GM23338 (cell line): Measurements from ENCODE around the gene HKDC1. TPM values are rescaled to one million over a fixed set of nuclear protein-coding genes. Genes with fewer than 3 reads are reported as not detected.

Experiments used
- ATAC-seq: fragments of 200-7000 bp; cut with Tn5 transposase; 3 replicates; pipeline ENCODE4 v1.9.1; 2020
- DNase-seq: peaks from one replicate; pipeline ENCODE4 v3.0.0-alpha.2; 2015; ENCODE audit warnings: low spot score
- H2AFZ ChIP-seq: fragments of 200-600 bp; sonication (generic); 2 replicates; pipeline ENCODE4 v1.8.0; 2016; ENCODE audit warnings: antibody characterized with exemption, mild to moderate bottlenecking, moderate library complexity
- H3F3A ChIP-seq: fragments of 200-600 bp; sonication (generic); replicated peaks from 2 replicates; pipeline ENCODE4 v1.8.0; 2017; ENCODE audit warnings: antibody characterized with exemption, mixed run types, low read depth
- H3K27ac ChIP-seq: fragments of 200-600 bp; sonication (generic); 2 replicates; pipeline ENCODE4 v1.6.1; 2016; ENCODE audit warnings: low read depth
- H3K27me3 ChIP-seq: fragments of 200-600 bp; sonication (generic); 2 replicates; pipeline ENCODE4 v1.8.0; 2016; ENCODE audit warnings: mild to moderate bottlenecking, mixed run types, moderate library complexity; ENCODE audit not compliant: insufficient read depth
- H3K36me3 ChIP-seq: fragments of 200-600 bp; sonication (generic); 2 replicates; pipeline ENCODE4 v1.8.0; 2016; ENCODE audit warnings: mild to moderate bottlenecking; ENCODE audit not compliant: insufficient read depth
- H3K4me1 ChIP-seq: fragments of 200-600 bp; sonication (generic); 2 replicates; pipeline ENCODE4 v1.8.0; 2016; ENCODE audit warnings: mild to moderate bottlenecking, moderate library complexity; ENCODE audit not compliant: insufficient read depth
- H3K4me2 ChIP-seq: fragments of 200-600 bp; sonication (generic); 2 replicates; pipeline ENCODE4 v1.7.1; 2017; ENCODE audit warnings: mixed run types
- H3K4me3 ChIP-seq: fragments of 200-600 bp; sonication (generic); 2 replicates; pipeline ENCODE4 v1.6.1; 2016; ENCODE audit warnings: mixed run types
- H3K79me2 ChIP-seq: fragments of 200-600 bp; sonication (generic); replicated peaks from 2 replicates; pipeline ENCODE4 v1.8.0; 2017; ENCODE audit warnings: mild to moderate bottlenecking; ENCODE audit not compliant: insufficient read depth
- H3K9me2 ChIP-seq: fragments of 200-600 bp; sonication (generic); 2 replicates; pipeline ENCODE4 v1.8.0; 2017; ENCODE audit not compliant: insufficient read depth
- H4K20me1 ChIP-seq: fragments of 200-600 bp; sonication (generic); replicated peaks from 2 replicates; pipeline ENCODE4 v1.8.0; 2017; ENCODE audit warnings: mild to moderate bottlenecking; ENCODE audit not compliant: insufficient read depth
- H3K27ac Mint-ChIP-seq: 2 replicates; pipeline ENCODE4 v1.8.0; 2020; ENCODE audit warnings: inconsistent platforms, mild to moderate bottlenecking, moderate library complexity, mixed read lengths
- H3K27me3 Mint-ChIP-seq: 3 replicates; pipeline ENCODE4 v1.8.0; 2022; ENCODE audit warnings: low read depth, mild to moderate bottlenecking, moderate library complexity, mixed read lengths, inconsistent platforms; ENCODE audit not compliant: insufficient read depth, poor library complexity
- H3K36me3 Mint-ChIP-seq: 3 replicates; pipeline ENCODE4 v1.8.0; 2021; ENCODE audit warnings: low read depth, mild to moderate bottlenecking, inconsistent platforms, moderate library complexity, mixed read lengths
- H3K4me1 Mint-ChIP-seq: 3 replicates; pipeline ENCODE4 v1.8.0; 2020; ENCODE audit warnings: mild to moderate bottlenecking, inconsistent platforms, mixed read lengths
- H3K4me3 Mint-ChIP-seq: 3 replicates; pipeline ENCODE4 v1.8.0; 2021; ENCODE audit warnings: moderate library complexity, mild to moderate bottlenecking, inconsistent platforms, mixed read lengths
- H3K9me3 Mint-ChIP-seq: 3 replicates; pipeline ENCODE4 v1.8.0; 2020; ENCODE audit warnings: moderate library complexity, mild to moderate bottlenecking, inconsistent platforms, mixed read lengths
- CTCF ChIP-seq, 2 experiments: fragments of 200-600 bp in 1 of 2; sonication (generic) in 1 of 2; conservative IDR thresholded peaks; 2 replicates each; pipeline versions ENCODE4 v1.5.1 to v1.6.1; 2016 to 2017; ENCODE audit warnings: antibody characterized with exemption in 2 of 2, low read depth in 2 of 2, mild to moderate bottlenecking in 2 of 2, moderate library complexity in 1 of 2
- EZH2 ChIP-seq: fragments of 200-600 bp; sonication (generic); IDR thresholded peaks from one replicate; pipeline ENCODE4 v1.8.0; 2017; ENCODE audit warnings: antibody characterized with exemption, mild to moderate bottlenecking, low read depth; ENCODE audit not compliant: unreplicated experiment
- EZH2phosphoT487 ChIP-seq: fragments of 200-600 bp; sonication (generic); IDR thresholded peaks from one replicate; pipeline ENCODE4 v1.8.1; 2018; ENCODE audit warnings: antibody characterized with exemption; ENCODE audit not compliant: unreplicated experiment
- JUNB ChIP-seq: IDR thresholded peaks from one replicate; pipeline ENCODE4 v1.6.1; 2016; ENCODE audit warnings: antibody characterized with exemption; ENCODE audit not compliant: unreplicated experiment
- POLR2AphosphoS5 ChIP-seq: IDR thresholded peaks from 2 replicates; pipeline ENCODE4 v1.6.1; 2016; ENCODE audit warnings: antibody characterized with exemption, low read depth
- REST ChIP-seq: IDR thresholded peaks from one replicate; pipeline ENCODE4 v1.6.1; 2018; ENCODE audit warnings: antibody characterized with exemption; ENCODE audit not compliant: unreplicated experiment
- STAT1 ChIP-seq: IDR thresholded peaks from one replicate; pipeline ENCODE4 v1.6.1; 2016; ENCODE audit warnings: antibody characterized with exemption; ENCODE audit not compliant: unreplicated experiment
- ZNF114 ChIP-seq: fragments of 250-450 bp; sonication (Bioruptor Pico); IDR thresholded peaks from 2 replicates; pipeline ENCODE4 v1.5.0; 2020; ENCODE audit warnings: mild to moderate bottlenecking, moderate library complexity
- ZNF331 ChIP-seq: fragments of 250-450 bp; sonication (Bioruptor Pico); IDR thresholded peaks from 2 replicates; pipeline ENCODE4 v1.5.0; 2020; ENCODE audit warnings: low read depth, mild to moderate bottlenecking, moderate library complexity
- ZNF462 ChIP-seq: fragments of 250-450 bp; sonication (Bioruptor Pico); IDR thresholded peaks from 2 replicates; pipeline ENCODE4 v1.5.0; 2020; ENCODE audit warnings: mild to moderate bottlenecking, moderate library complexity
- polyA plus RNA-seq: library from polyadenylated mRNA; unstranded; fragments of >200 nt; fragmentation: Nextera tagmentation; extraction: Ambion mirVana; gene quantifications from 2 replicates; pipeline ENCODE4 v1.2.1, GENCODE V29; 2016
- total RNA-seq: library from RNA; depleted of rRNA; stranded (reverse); fragments of >200 nt; shearing (Covaris generic); gene quantifications from 2 replicates; pipeline ENCODE4 v1.2.3, GENCODE V29; 2014

Gene HKDC1
- total and polyA plus RNA-seq, 2 experiments from 2014 or later: 0.03 TPM; not detected in 1

GRCh38 chr10:69223028-69223342 is 2.9 kb downstream of the HKDC1 start (continued):
- no peak for TF ChIP-seq CTCF (conservative IDR thresholded peaks at IDR 0.05; ENCODE audit: low read depth in 2 of 2)
- TF ChIP-seq JUNB: no peak
- TF ChIP-seq ZNF331 (CRISPR knock-in tag): no peak
- no peak for TF ChIP-seq EZH2
- TF ChIP-seq REST: no peak

DNA sequence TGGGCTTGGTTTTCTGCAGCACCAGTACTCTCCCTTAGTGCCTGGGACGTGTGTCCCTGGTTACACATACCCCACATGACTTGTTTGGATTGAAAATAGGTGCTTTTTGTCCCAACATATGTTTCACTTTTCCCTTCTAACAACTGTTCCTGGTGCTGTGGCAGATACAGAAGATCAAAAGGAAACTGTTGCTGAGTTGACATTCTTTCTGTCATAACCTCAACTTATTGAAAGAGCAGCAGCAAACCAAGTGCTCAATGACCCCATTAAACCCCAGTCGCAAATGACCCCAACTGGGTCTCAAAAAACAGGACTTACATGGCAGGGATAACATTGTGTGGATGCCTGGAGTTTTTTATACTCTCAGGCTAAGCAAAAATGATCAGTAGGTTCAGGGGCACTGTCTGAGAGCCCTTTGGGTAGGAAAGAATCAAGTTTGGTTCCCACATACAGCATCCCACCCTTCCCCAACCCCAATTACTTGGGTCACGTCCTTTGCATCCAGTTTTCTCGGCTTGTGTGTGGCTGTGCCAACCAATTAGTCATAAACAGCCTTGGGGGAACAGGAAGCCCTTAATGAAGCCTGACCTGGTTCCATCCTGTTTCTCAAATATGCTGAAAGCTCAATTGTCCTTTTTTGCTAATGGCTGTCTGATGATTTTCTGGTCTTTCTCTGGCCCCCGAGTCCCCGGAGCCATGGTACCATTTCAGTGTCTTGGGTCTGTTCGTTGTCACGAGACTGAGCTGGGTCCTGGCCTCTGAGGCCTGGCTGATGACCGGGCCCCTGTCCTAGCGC is 4.9 kb downstream of the HKDC1 start:
- ATAC-seq: no peak
- Mint-ChIP-seq H3K4me3 (no peak overlapping the region; the same call in 2 of the 3 replicates), H3K4me1 (peaks cover 9% of the 10 kb centered on the region), H3K9me3 (no peaks in the 10 kb centered on the region), H3K27ac (no peak overlapping the region), H3K36me3 (no peaks in the 10 kb centered on the region), H3K27me3 (peaks cover 6% of the 10 kb centered on the region)
- no peaks in the 10 kb centered on the region for H3K27me3 ChIP-seq
- H2AFZ ChIP-seq: 0 out of 2 replicates have a peak overlapping the region, but pooled peaks have one; percentile 10
- no peak overlapping the region for H3K4me2 ChIP-seq
- no peaks in the 10 kb centered on the region for H3K9me2 ChIP-seq
- DNase-seq: no peak
- no peaks in the 10 kb centered on the region for H3F3A ChIP-seq
- H3K4me1 ChIP-seq: no peaks in the 10 kb centered on the region
- H4K20me1 ChIP-seq: no peaks in the 10 kb centered on the region
- no peak overlapping the region for H3K27ac ChIP-seq
- H3K79me2 ChIP-seq: no peaks in the 10 kb centered on the region
- no peak overlapping the region for H3K4me3 ChIP-seq
- H3K36me3 ChIP-seq: no peaks in the 10 kb centered on the region
- TF ChIP-seq POLR2AphosphoS5 (no peak), STAT1 (no peak), EZH2 (no peak), ZNF462 (CRISPR knock-in tag) (no peak), EZH2phosphoT487 (no peak), ZNF114 (CRISPR knock-in tag) (no peak), ZNF331 (CRISPR knock-in tag) (no peak)
